SH-SY5Y (cell line): ENCODE results near the gene TMEM272.

Experiments used
- GATA2 ChIP-seq: IDR thresholded peaks from 2 replicates; pipeline ENCODE4 v1.6.1; 2011; ENCODE audit warnings: mild to moderate bottlenecking, low read depth, low read length
- GATA3 ChIP-seq: IDR thresholded peaks from 2 replicates; pipeline ENCODE4 v1.6.1; 2011; ENCODE audit warnings: low read depth, mild to moderate bottlenecking, low read length, moderate library complexity

- no peak for TF ChIP-seq GATA2
- TF ChIP-seq GATA3 = no peak
Measured at GRCh38 chr13:51795419-51795818, 49.6 kb downstream of the TMEM272 start.
